Measurements from ENCODE around the gene GPRC5C.

GPRC5C gene

DNA sequence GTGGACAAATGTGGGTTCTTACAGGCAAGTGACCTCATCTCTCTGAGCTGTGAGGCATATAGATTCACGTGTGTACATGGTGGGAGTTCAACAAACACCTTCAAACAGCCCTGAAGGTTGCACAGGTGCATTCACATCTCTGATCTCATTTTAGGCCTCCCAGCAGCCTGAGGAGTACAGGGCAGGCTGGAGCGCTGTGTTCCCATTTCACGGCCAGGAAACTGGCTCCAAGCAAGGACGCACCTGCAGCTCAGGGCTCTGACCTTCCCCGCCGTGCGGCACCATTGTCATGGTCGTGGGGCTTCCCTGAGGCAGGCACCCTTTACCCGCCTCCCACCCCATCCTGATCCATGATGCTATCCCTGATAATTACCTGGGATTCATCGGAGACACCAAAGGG lies 29.7 kb downstream of the GPRC5C start:
- H2AFZ ChIP-seq (ENCODE audit: low read depth) = no peak overlapping the region
- no peaks in the 10 kb centered on the region for H3K4me1 ChIP-seq (ENCODE audit: low read depth, poor library complexity, severe bottlenecking)
- H3K4me2 ChIP-seq = no peak overlapping the region
- no peaks in the 10 kb centered on the region for H3K79me2 ChIP-seq (ENCODE audit: insufficient read depth, low read depth)
- no peak overlapping the region for H3K27ac ChIP-seq
- H3K27me3 ChIP-seq (ENCODE audit: insufficient read depth, low read depth) = peaks cover 34% of the 10 kb centered on the region; the same call in 1 of the 2 replicates
- H3K9ac ChIP-seq = no peak overlapping the region
- H3K36me3 ChIP-seq (ENCODE audit: insufficient read depth) = no peaks in the 10 kb centered on the region
- TF ChIP-seq, protein P1, sequence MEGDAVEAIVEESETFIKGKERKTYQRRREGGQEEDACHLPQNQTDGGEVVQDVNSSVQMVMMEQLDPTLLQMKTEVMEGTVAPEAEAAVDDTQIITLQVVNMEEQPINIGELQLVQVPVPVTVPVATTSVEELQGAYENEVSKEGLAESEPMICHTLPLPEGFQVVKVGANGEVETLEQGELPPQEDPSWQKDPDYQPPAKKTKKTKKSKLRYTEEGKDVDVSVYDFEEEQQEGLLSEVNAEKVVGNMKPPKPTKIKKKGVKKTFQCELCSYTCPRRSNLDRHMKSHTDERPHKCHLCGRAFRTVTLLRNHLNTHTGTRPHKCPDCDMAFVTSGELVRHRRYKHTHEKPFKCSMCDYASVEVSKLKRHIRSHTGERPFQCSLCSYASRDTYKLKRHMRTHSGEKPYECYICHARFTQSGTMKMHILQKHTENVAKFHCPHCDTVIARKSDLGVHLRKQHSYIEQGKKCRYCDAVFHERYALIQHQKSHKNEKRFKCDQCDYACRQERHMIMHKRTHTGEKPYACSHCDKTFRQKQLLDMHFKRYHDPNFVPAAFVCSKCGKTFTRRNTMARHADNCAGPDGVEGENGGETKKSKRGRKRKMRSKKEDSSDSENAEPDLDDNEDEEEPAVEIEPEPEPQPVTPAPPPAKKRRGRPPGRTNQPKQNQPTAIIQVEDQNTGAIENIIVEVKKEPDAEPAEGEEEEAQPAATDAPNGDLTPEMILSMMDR (conservative IDR thresholded peaks at IDR 0.05; ENCODE audit: low read depth, low read length) = no peak
- no peak overlapping the region for H3K4me3 ChIP-seq (IDR thresholded peaks at IDR 0.05; ENCODE audit: insufficient read depth, low read depth, low read length)
- H4K20me1 ChIP-seq (ENCODE audit: insufficient read depth) = no peaks in the 10 kb centered on the region

- Histone ChIP-seq H3K27ac (no peak overlapping the region), H3K79me2 (ENCODE audit: insufficient read depth, low read depth) (no peaks in the 10 kb centered on the region), H4K20me1 (ENCODE audit: insufficient read depth) (no peaks in the 10 kb centered on the region), H3K9ac (no peak overlapping the region), H3K4me1 (ENCODE audit: low read depth, poor library complexity, severe bottlenecking) (no peaks in the 10 kb centered on the region), H3K36me3 (ENCODE audit: insufficient read depth) (no peaks in the 10 kb centered on the region), H3K4me2 (no peak overlapping the region), H2AFZ (ENCODE audit: low read depth) (no peak overlapping the region), H3K4me3 (IDR thresholded peaks at IDR 0.05; ENCODE audit: insufficient read depth, low read depth, low read length) (no peak overlapping the region), H3K27me3 (ENCODE audit: insufficient read depth, low read depth) (peaks cover 30% of the 10 kb centered on the region; the same call in 1 of the 2 replicates)
- TF ChIP-seq, protein P1 (conservative IDR thresholded peaks at IDR 0.05; ENCODE audit: low read depth, low read length) = no peak
Measured at GRCh38 chr17:74464730-74465377, 33.0 kb downstream of the GPRC5C start.

GRCh38 chr17:74465378-74466110 lies 33.7 kb downstream of the GPRC5C start:
- Histone ChIP-seq H3K36me3 (ENCODE audit: insufficient read depth) (no peaks in the 10 kb centered on the region), H3K4me3 (IDR thresholded peaks at IDR 0.05; ENCODE audit: insufficient read depth, low read depth, low read length) (no peak overlapping the region), H3K4me1 (ENCODE audit: low read depth, poor library complexity, severe bottlenecking) (no peaks in the 10 kb centered on the region), H3K27me3 (ENCODE audit: insufficient read depth, low read depth) (peaks cover 32% of the 10 kb centered on the region; the same call in 1 of the 2 replicates), H3K79me2 (ENCODE audit: insufficient read depth, low read depth) (no peaks in the 10 kb centered on the region), H3K9ac (no peak overlapping the region), H2AFZ (ENCODE audit: low read depth) (no peak overlapping the region), H3K4me2 (no peak overlapping the region), H4K20me1 (ENCODE audit: insufficient read depth) (no peaks in the 10 kb centered on the region), H3K27ac (no peak overlapping the region)
- TF ChIP-seq, protein P1 (conservative IDR thresholded peaks at IDR 0.05; ENCODE audit: low read depth, low read length) = no peak

GRCh38 chr17:74466111-74466827 lies 34.4 kb downstream of the GPRC5C start, which contains the start of gene CD300A:
Gene CD300A (plus strand): TSS chr17:74466634. CDS start chr17:74466704, 70 bp downstream.
- no peak within 1 kb of the TSS for H3K4me2 ChIP-seq
- H2AFZ ChIP-seq (ENCODE audit: low read depth) = no peak within 1 kb of the TSS
- H3K27ac ChIP-seq = no peak within 1 kb of the TSS
- H3K27me3 ChIP-seq (ENCODE audit: insufficient read depth, low read depth) = peaks cover 35% of the 10 kb centered on the region; the same call in 1 of the 2 replicates
- H3K9ac ChIP-seq = no peak within 1 kb of the TSS
- no peak within 1 kb of the TSS for H3K4me3 ChIP-seq (IDR thresholded peaks at IDR 0.05; ENCODE audit: insufficient read depth, low read depth, low read length)
- H4K20me1 ChIP-seq (ENCODE audit: insufficient read depth) = no peaks in the 10 kb centered on the region
- H3K4me1 ChIP-seq (ENCODE audit: low read depth, poor library complexity, severe bottlenecking) = no peaks in the 10 kb centered on the region
- H3K79me2 ChIP-seq (ENCODE audit: insufficient read depth, low read depth) = no peaks in the 10 kb centered on the region
- TF ChIP-seq, protein P1 (conservative IDR thresholded peaks at IDR 0.05; ENCODE audit: low read depth, low read length) = no peak
- no peaks in the 10 kb centered on the region for H3K36me3 ChIP-seq (ENCODE audit: insufficient read depth)

All from KMS-11 (cell line).